ENCODE measurements around the gene B3GAT1. TPM values are rescaled to one million over a fixed set of nuclear protein-coding genes. Genes with fewer than 3 reads are reported as not detected.

The B3GAT1 gene
- total RNA-seq, 1 experiment from 2014 or later: not detected

DNA sequence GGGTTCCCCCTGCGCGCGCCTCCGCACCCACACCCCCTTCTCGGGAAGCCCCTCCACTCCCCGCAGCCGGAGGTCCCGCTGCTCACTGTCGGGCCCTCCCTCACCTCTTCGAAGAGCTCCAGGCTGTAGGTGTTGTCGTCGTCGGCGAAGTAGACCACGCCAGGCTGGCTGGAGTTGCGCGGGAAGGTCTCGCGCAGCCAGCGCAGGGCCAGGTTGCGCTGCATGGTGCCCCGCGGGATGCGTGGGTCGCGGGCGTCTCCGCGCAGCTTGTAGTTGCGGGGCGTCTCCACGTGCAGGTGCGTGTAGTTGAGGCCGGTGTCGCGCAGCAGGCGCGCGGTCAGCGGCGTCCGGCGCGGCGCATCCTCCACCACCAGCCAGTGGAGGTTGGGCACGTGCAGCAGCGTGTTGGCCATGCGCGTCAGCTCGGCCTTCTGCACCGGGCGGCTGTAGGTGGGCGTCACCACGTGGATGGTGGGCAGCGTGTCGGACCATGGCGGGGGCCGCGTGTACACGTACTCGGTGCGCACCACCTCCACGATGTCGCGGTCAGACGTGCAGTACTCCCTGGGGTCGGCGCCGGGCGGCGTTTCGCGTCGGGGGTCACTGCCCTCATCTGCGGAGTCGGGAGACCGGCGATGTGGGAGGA is 28.3 kb downstream of the B3GAT1 start:
- Histone ChIP-seq H2AFZ (ENCODE audit: low read depth, low read length, poor library complexity, severe bottlenecking) (no peak overlapping the region), H3K79me2 (ENCODE audit: insufficient read depth, low read length) (no peaks in the 10 kb centered on the region), H3K4me3 (replicated peaks in 1 of 2; ENCODE audit: low read depth in 1 of 2, low read length in 2 of 2) (no peak overlapping the region), H3K4me2 (ENCODE audit: low read length) (no peak overlapping the region), H3K9ac (ENCODE audit: low read length) (no peak overlapping the region), H3K27ac (ENCODE audit: low read depth, low read length) (no peak overlapping the region), H4K20me1 (ENCODE audit: insufficient read depth) (no peaks in the 10 kb centered on the region), H3K9me3 (ENCODE audit: control insufficient read depth in 1 of 2, insufficient read depth in 1 of 2, low read depth in 1 of 2, low read length in 2 of 2) (no peaks in the 10 kb centered on the region), H3K9me2 (ENCODE audit: insufficient read depth) (no peaks in the 10 kb centered on the region), H3K4me1 (ENCODE audit: control insufficient read depth in 1 of 2, insufficient read depth in 2 of 2, low read length in 2 of 2) (no peaks in the 10 kb centered on the region), H3K36me3 (ENCODE audit: control insufficient read depth in 1 of 2, insufficient read depth in 2 of 2, low read length in 2 of 2) (no peaks in the 10 kb centered on the region), H3K27me3 (ENCODE audit: insufficient read depth, low read length) (no peaks in the 10 kb centered on the region)
- DNase-seq (ENCODE audit: low read depth, low spot score): no peak
- TF ChIP-seq ELF1 (IDR thresholded peaks at IDR 0.05; ENCODE audit: borderline replicate concordance, low read depth): no peak
- no peak for TF ChIP-seq RAD21 (IDR thresholded peaks at IDR 0.05; ENCODE audit: low read depth)
- no peak for TF ChIP-seq POLR2A (IDR thresholded peaks at IDR 0.05; ENCODE audit: borderline replicate concordance, extremely low read depth, insufficient read depth, insufficient read length)
- no peak for TF ChIP-seq EZH2 (IDR thresholded peaks at IDR 0.05)
- no peak for TF ChIP-seq FOSL1 (IDR thresholded peaks at IDR 0.05; ENCODE audit: low read depth)
- TF ChIP-seq SRF (IDR thresholded peaks at IDR 0.05; ENCODE audit: low read depth): no peak
- TF ChIP-seq EGR1 (IDR thresholded peaks at IDR 0.05; ENCODE audit: low read depth): no peak
- no peak for TF ChIP-seq JUND (IDR thresholded peaks at IDR 0.05)
- TF ChIP-seq, protein P1, sequence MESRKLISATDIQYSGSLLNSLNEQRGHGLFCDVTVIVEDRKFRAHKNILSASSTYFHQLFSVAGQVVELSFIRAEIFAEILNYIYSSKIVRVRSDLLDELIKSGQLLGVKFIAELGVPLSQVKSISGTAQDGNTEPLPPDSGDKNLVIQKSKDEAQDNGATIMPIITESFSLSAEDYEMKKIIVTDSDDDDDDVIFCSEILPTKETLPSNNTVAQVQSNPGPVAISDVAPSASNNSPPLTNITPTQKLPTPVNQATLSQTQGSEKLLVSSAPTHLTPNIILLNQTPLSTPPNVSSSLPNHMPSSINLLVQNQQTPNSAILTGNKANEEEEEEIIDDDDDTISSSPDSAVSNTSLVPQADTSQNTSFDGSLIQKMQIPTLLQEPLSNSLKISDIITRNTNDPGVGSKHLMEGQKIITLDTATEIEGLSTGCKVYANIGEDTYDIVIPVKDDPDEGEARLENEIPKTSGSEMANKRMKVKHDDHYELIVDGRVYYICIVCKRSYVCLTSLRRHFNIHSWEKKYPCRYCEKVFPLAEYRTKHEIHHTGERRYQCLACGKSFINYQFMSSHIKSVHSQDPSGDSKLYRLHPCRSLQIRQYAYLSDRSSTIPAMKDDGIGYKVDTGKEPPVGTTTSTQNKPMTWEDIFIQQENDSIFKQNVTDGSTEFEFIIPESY (IDR thresholded peaks at IDR 0.05; ENCODE audit: extremely low read depth, insufficient replicate concordance, low read length): no peak
- TF ChIP-seq CBX3 (IDR thresholded peaks at IDR 0.05; ENCODE audit: low read depth): no peak
- TF ChIP-seq ZNF274 (IDR thresholded peaks at IDR 0.05; ENCODE audit: low read depth, low read length): no peak
- no peak for TF ChIP-seq POLR2AphosphoS5 (IDR thresholded peaks at IDR 0.05; ENCODE audit: low read depth, low read length)
- TF ChIP-seq YY1 (IDR thresholded peaks at IDR 0.05; ENCODE audit: extremely low read depth, insufficient replicate concordance, low read depth, low read length): no peak
- no peak for TF ChIP-seq EZH2phosphoT487 (IDR thresholded peaks at IDR 0.05; ENCODE audit: borderline replicate concordance)
- TF ChIP-seq CEBPB (IDR thresholded peaks at IDR 0.05; ENCODE audit: low read depth): no peak
- no peak for TF ChIP-seq TCF7L2 (IDR thresholded peaks at IDR 0.05; ENCODE audit: borderline replicate concordance, extremely low read depth, insufficient read depth, insufficient read length)
- ChIA-PET RAD21 (ENCODE audit: low non-redundant PET in 1 of 2, low total read pairs in 2 of 2, uncharacterized antibody in 2 of 2, unreplicated experiment in 2 of 2) (no interaction called here), POLR2A (no interaction called here), CTCF (no interaction called here)
- no TSS peak for BruUV-seq (replicated peaks)
- intact Hi-C loops (cut with micrococcal nuclease): no loop called here
- ATAC-seq: no peak

Data from HCT116 (cell line).